Upper lobe of left lung (tissue), 4 donors: Measurements from ENCODE around the gene CD300LB.

ENCODE experiments used
- POLR2A ChIP-seq, 4 donors: fragments of 450-650 bp; IDR thresholded peaks; one replicate each; pipeline ENCODE4 v1.5.1; 2016 to 2017; ENCODE audit warnings: antibody characterized with exemption in 4 of 4, mild to moderate bottlenecking in 2 of 4
- TF ChIP-seq, protein P1 (sequence below), 6 experiments: fragments of 450-650 bp in 4 of 6; fragments of 200-600 bp in 2 of 6; sonication (generic) in 2 of 6; IDR thresholded peaks; one replicate each; pipeline ENCODE4 v1.5.1; 2016 to 2019; ENCODE audit warnings: antibody characterized with exemption in 6 of 6

DNA sequence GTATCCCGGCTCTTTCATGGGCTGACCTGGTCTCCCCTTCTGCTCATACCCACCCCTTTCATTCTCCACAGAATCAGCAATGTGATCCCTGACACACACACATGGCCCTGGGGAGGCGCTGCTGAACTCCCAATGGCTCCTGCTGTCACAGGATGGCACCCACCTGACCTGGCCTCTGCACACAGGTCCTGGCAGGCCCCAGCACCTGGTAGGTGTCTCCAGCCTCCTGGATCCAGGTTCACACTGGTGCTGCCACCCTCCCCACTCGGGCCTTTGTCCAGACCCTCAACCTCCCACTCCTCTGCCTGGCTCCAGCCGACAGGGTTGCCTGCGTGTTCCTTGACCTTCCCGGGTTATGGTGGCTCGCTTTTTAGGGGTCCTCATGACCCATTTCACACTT is 16.0 kb upstream of the CD300LB start:
- TF ChIP-seq, protein P1, sequence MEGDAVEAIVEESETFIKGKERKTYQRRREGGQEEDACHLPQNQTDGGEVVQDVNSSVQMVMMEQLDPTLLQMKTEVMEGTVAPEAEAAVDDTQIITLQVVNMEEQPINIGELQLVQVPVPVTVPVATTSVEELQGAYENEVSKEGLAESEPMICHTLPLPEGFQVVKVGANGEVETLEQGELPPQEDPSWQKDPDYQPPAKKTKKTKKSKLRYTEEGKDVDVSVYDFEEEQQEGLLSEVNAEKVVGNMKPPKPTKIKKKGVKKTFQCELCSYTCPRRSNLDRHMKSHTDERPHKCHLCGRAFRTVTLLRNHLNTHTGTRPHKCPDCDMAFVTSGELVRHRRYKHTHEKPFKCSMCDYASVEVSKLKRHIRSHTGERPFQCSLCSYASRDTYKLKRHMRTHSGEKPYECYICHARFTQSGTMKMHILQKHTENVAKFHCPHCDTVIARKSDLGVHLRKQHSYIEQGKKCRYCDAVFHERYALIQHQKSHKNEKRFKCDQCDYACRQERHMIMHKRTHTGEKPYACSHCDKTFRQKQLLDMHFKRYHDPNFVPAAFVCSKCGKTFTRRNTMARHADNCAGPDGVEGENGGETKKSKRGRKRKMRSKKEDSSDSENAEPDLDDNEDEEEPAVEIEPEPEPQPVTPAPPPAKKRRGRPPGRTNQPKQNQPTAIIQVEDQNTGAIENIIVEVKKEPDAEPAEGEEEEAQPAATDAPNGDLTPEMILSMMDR (IDR thresholded peaks at IDR 0.05) = no peak
- no peak for TF ChIP-seq POLR2A (IDR thresholded peaks at IDR 0.05)
